Keratinocyte (primary cell): Measurements from ENCODE around the gene CYBB. TPM values are rescaled to one million over a fixed set of nuclear protein-coding genes. Genes with fewer than 3 reads are reported as not detected.

Experiments
- DNase-seq: peaks from one replicate; pipeline ENCODE4 v3.0.0-alpha.2; 2011; ENCODE audit warnings: low read depth, missing footprints, low spot score
- FAIRE-seq: peaks from 2 replicates; lab custom pipeline; 2011; peaks lifted over from hg19 to GRCh38; lab: Jason Lieb, UNC
- H2AFZ ChIP-seq: 2 replicates; pipeline ENCODE4 v1.6.0; 2012; ENCODE audit warnings: low read length, control low read depth, inconsistent platforms; ENCODE audit not compliant: control insufficient read depth
- H3K27ac ChIP-seq: 2 replicates; pipeline ENCODE4 v1.5.1; 2011; ENCODE audit warnings: low read length; ENCODE audit not compliant: control insufficient read depth, insufficient read depth
- H3K27me3 ChIP-seq: 3 replicates; pipeline ENCODE4 v1.6.0; 2011; ENCODE audit warnings: low read length; ENCODE audit not compliant: control insufficient read depth, insufficient read depth; ENCODE audit errors: extremely low read depth
- H3K36me3 ChIP-seq, 2 experiments: 2 replicates in 1 of 2; 3 replicates in 1 of 2; pipeline ENCODE4 v1.5.1; 2011; ENCODE audit warnings: low read length in 2 of 2, mild to moderate bottlenecking in 1 of 2; ENCODE audit not compliant: control insufficient read depth in 2 of 2, insufficient read depth in 2 of 2; ENCODE audit errors: extremely low read depth in 1 of 2
- H3K4me1 ChIP-seq: 3 replicates; pipeline ENCODE4 v1.5.1; 2011; ENCODE audit warnings: low read length; ENCODE audit not compliant: control insufficient read depth, insufficient read depth; ENCODE audit errors: extremely low read depth
- H3K4me2 ChIP-seq: 3 replicates; pipeline ENCODE4 v1.6.0; 2011; ENCODE audit warnings: low read depth, low read length; ENCODE audit not compliant: control insufficient read depth, insufficient read depth; ENCODE audit errors: extremely low read depth
- H3K4me3 ChIP-seq, 3 experiments: fragments of 200-600 bp in 1 of 3; sonication (generic) in 1 of 3; 2 replicates in 2 of 3; 3 replicates in 1 of 3; pipeline ENCODE4 v1.5.1; 2011 to 2016; ENCODE audit warnings: low read length in 3 of 3, mild to moderate bottlenecking in 3 of 3, control low read depth in 2 of 3, inconsistent platforms in 1 of 3, low read depth in 1 of 3, mixed read lengths in 1 of 3, mixed run types in 1 of 3, moderate library complexity in 1 of 3; ENCODE audit not compliant: control insufficient read depth in 2 of 3, insufficient read depth in 2 of 3; ENCODE audit errors: extremely low read depth in 1 of 3
- H3K79me2 ChIP-seq: 2 replicates; pipeline ENCODE4 v1.6.0; 2012; ENCODE audit warnings: low read length; ENCODE audit not compliant: control insufficient read depth, insufficient read depth
- H3K9ac ChIP-seq: 3 replicates; pipeline ENCODE4 v1.6.0; 2011; ENCODE audit warnings: low read length; ENCODE audit not compliant: control insufficient read depth, insufficient read depth; ENCODE audit errors: extremely low read depth
- H3K9me1 ChIP-seq: 3 replicates; pipeline ENCODE4 v1.6.0; 2011; ENCODE audit warnings: low read length; ENCODE audit not compliant: control insufficient read depth, insufficient read depth; ENCODE audit errors: extremely low read depth
- H3K9me3 ChIP-seq: 2 replicates; pipeline ENCODE4 v1.5.1; 2012; ENCODE audit warnings: low read depth, low read length; ENCODE audit not compliant: control insufficient read depth
- H4K20me1 ChIP-seq: 3 replicates; pipeline ENCODE4 v1.6.0; 2011; ENCODE audit warnings: low read length; ENCODE audit not compliant: control insufficient read depth, insufficient read depth; ENCODE audit errors: extremely low read depth
- CTCF ChIP-seq, 3 experiments: IDR thresholded peaks in 1 of 3; conservative IDR thresholded peaks in 1 of 3; optimal IDR thresholded peaks in 1 of 3; 2 replicates in 2 of 3; 3 replicates in 1 of 3; pipeline versions ENCODE3 to v1.5.1; 2011; ENCODE audit warnings: low read length in 3 of 3, mild to moderate bottlenecking in 3 of 3, moderate library complexity in 2 of 3, control low read depth in 1 of 3, inconsistent platforms in 1 of 3; ENCODE audit not compliant: insufficient read depth in 2 of 3; ENCODE audit errors: extremely low read depth in 1 of 3
- EZH2 ChIP-seq: IDR thresholded peaks from one replicate; pipeline ENCODE4 v1.6.1; 2012; ENCODE audit warnings: inconsistent platforms, mild to moderate bottlenecking, low read length, moderate library complexity
- dilution Hi-C: fragments of 300-500 bp; cut with MboI; formaldehyde crosslinking; loops from one replicate; pipeline ENCODE4 v1.7.0; 2020; ENCODE audit warnings: low sequenced_read_pairs; ENCODE audit not compliant: extremely low pct_ligation_motif_present
- polyA plus RNA-seq, 5 experiments: library from polyadenylated mRNA; depleted of rRNA in 3 of 5; stranded (reverse) in 3 of 5; stranded (forward) in 1 of 5; unstranded in 1 of 5; fragments of >200 nt; gene quantifications; 1 replicate in 1 of 5; 2 replicates in 3 of 5; 3 replicates in 1 of 5; pipeline versions ENCODE4 v1.2.1 to v1.2.3, GENCODE V29; 2011 to 2012; ENCODE audit warnings: missing spikeins in 2 of 5, low read depth in 1 of 5, low replicate concordance in 1 of 5

The CYBB gene
- polyA plus RNA-seq, 1 donor (not counting 4 experiments of a cell fraction or from before 2014, with no cell fraction given) = 0.03 TPM

DNA sequence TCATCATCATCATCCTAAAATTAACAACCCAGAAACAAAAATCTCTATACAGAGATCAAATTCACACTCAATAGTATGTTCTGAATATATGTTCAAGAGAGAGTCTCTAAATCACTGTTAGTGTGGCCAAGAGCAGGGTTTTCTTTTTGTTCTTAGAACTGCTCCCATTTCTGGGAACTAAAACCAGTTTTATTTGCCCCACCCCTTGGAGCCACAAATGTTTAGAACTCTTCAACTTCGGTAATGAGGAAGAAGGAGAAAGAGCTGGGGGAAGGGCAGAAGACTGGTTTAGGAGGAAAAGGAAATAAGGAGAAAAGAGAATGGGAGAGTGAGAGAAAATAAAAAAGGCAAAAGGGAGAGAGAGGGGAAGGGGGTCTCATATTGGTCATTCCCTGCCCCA, 32.3 kb downstream of the CYBB start:
- no peak overlapping the region for H3K4me3 ChIP-seq
- no peaks in the 10 kb centered on the region for H3K9me3 ChIP-seq
- FAIRE-seq (no peak), DNase-seq (no peak)
- H3K4me1 ChIP-seq = no peaks in the 10 kb centered on the region
- no peaks in the 10 kb centered on the region for H3K27me3 ChIP-seq
- no peak overlapping the region for H3K27ac ChIP-seq
- no peaks in the 10 kb centered on the region for H3K36me3 ChIP-seq
- H4K20me1 ChIP-seq = no peaks in the 10 kb centered on the region
- H3K9me1 ChIP-seq = no peaks in the 10 kb centered on the region
- no peak overlapping the region for H3K4me2 ChIP-seq
- dilution Hi-C loops = no loop called here
- no peaks in the 10 kb centered on the region for H3K79me2 ChIP-seq
- no peak for TF ChIP-seq EZH2
- H2AFZ ChIP-seq = no peak overlapping the region
- H3K9ac ChIP-seq = no peak overlapping the region

GRCh38 chrX:37813570-37813969, 33.7 kb downstream of the CYBB start:
- H4K20me1 ChIP-seq = no peaks in the 10 kb centered on the region
- DNase-seq = no peak
- H3K27ac ChIP-seq = no peak overlapping the region
- no peaks in the 10 kb centered on the region for H3K27me3 ChIP-seq
- no peak overlapping the region for H2AFZ ChIP-seq
- FAIRE-seq = no peak
- no peaks in the 10 kb centered on the region for H3K9me1 ChIP-seq
- dilution Hi-C loops = no loop called here
- H3K4me2 ChIP-seq = no peak overlapping the region
- no peak for TF ChIP-seq EZH2
- TF ChIP-seq CTCF (optimal IDR thresholded peaks at IDR 0.05 in 1 of 3, IDR thresholded peaks at IDR 0.05 in 1 of 3, conservative IDR thresholded peaks at IDR 0.05 in 1 of 3; ENCODE audit: extremely low read depth in 1 of 3, insufficient read depth in 2 of 3, low read length in 3 of 3) = no peak
- H3K9ac ChIP-seq = no peak overlapping the region
- H3K79me2 ChIP-seq = no peaks in the 10 kb centered on the region
- no peak overlapping the region for H3K4me3 ChIP-seq
- H3K4me1 ChIP-seq = no peaks in the 10 kb centered on the region
- H3K9me3 ChIP-seq = no peaks in the 10 kb centered on the region
- H3K36me3 ChIP-seq = no peaks in the 10 kb centered on the region

- Histone ChIP-seq H3K36me3 (no peaks in the 10 kb centered on the region), H3K4me2 (no peak overlapping the region), H3K79me2 (no peaks in the 10 kb centered on the region), H3K9me1 (no peaks in the 10 kb centered on the region), H4K20me1 (no peaks in the 10 kb centered on the region), H3K27ac (no peak overlapping the region), H2AFZ (no peak overlapping the region), H3K4me1 (no peaks in the 10 kb centered on the region), H3K9me3 (no peaks in the 10 kb centered on the region), H3K9ac (no peak overlapping the region), H3K4me3 (no peak overlapping the region), H3K27me3 (no peaks in the 10 kb centered on the region)
- dilution Hi-C loops = no loop called here
- TF ChIP-seq EZH2 = no peak
- TF ChIP-seq CTCF (optimal IDR thresholded peaks at IDR 0.05 in 1 of 3, IDR thresholded peaks at IDR 0.05 in 1 of 3, conservative IDR thresholded peaks at IDR 0.05 in 1 of 3; ENCODE audit: extremely low read depth in 1 of 3, insufficient read depth in 2 of 3, low read length in 3 of 3) = no peak
- DNase-seq (no peak), FAIRE-seq (no peak)
These were observed 35.5 kb downstream of the CYBB start for GRCh38 chrX:37815366-37815765.
